OCI-LY3 (cell line): ENCODE data around the gene APOA1.
"Not testable (repeated sequence)": the region's sequence is repeated elsewhere in the genome, so short reads cannot be mapped to it uniquely, and the experiment has no call there.

Experiments
- H2AFZ ChIP-seq: fragments of 200-600, 300-600 bp; shearing (Covaris generic); 2 replicates; pipeline ENCODE4 v1.6.0; 2014; ENCODE audit warnings: antibody characterized with exemption, low read depth, low read length
- H3K27ac ChIP-seq: fragments of 200-600, 300-600 bp; sonication (generic); 2 replicates; pipeline ENCODE4 v1.5.1; 2014; ENCODE audit warnings: mild to moderate bottlenecking, low read length, moderate library complexity, mixed read lengths
- H3K27me3 ChIP-seq: fragments of 200-600, 300-600 bp; sonication (generic); 2 replicates; pipeline ENCODE4 v1.6.1; 2014; ENCODE audit warnings: low read depth, low read length, mixed read lengths
- H3K36me3 ChIP-seq: fragments of 200-600, 300-600 bp; sonication (generic); replicated peaks from 2 replicates; pipeline ENCODE3; 2014; ENCODE audit warnings: low read depth, low read length, mixed read lengths
- H3K4me1 ChIP-seq: fragments of 300-600, 200-600 bp; sonication (generic); 2 replicates; pipeline ENCODE4 v1.6.1; 2014; ENCODE audit warnings: low read length, mixed read lengths
- H3K4me2 ChIP-seq: fragments of 200-600, 300-600 bp; sonication (generic); 2 replicates; pipeline ENCODE4 v1.6.1; 2014; ENCODE audit warnings: low read length, mixed read lengths
- H3K4me3 ChIP-seq: fragments of 300-600, 200-600 bp; sonication (generic); 2 replicates; pipeline ENCODE4 v1.5.1; 2014; ENCODE audit warnings: antibody characterized with exemption, mild to moderate bottlenecking, low read length, moderate library complexity
- H3K79me2 ChIP-seq: fragments of 300-600, 200-600 bp; shearing (Covaris generic); 2 replicates; pipeline ENCODE4 v1.6.1; 2014; ENCODE audit warnings: mild to moderate bottlenecking, low read length, mixed read lengths
- H3K9ac ChIP-seq: fragments of 300-600, 200-600 bp; shearing (Covaris generic); 2 replicates; pipeline ENCODE4 v1.6.0; 2014; ENCODE audit warnings: mild to moderate bottlenecking, low read length, moderate library complexity
- H3K9me3 ChIP-seq: fragments of 200-600, 300-600 bp; shearing (Covaris generic); 2 replicates; pipeline ENCODE4 v1.6.1; 2014; ENCODE audit warnings: low read length, mixed read lengths; ENCODE audit not compliant: insufficient read depth
- H4K20me1 ChIP-seq: fragments of 200-600, 300-600 bp; sonication (generic); 2 replicates; pipeline ENCODE4 v1.6.1; 2016; ENCODE audit warnings: low read length, mixed read lengths; ENCODE audit not compliant: insufficient read depth
- CTCF ChIP-seq: fragments of 200-600, 300-600 bp; sonication (generic); IDR thresholded peaks from 2 replicates; pipeline ENCODE4 v1.5.1; 2014; ENCODE audit warnings: antibody characterized with exemption, low read length, low read depth
- EZH2phosphoT487 ChIP-seq: fragments of 200-600 bp; shearing (Covaris generic); IDR thresholded peaks from 2 replicates; pipeline ENCODE4 v1.6.1; 2018; ENCODE audit warnings: antibody characterized with exemption, mixed run types, low read depth

Gene APOA1

GRCh38 chr11:116835791-116836631 lies 1.4 kb downstream of the APOA1 start:
- Histone ChIP-seq H2AFZ (peak overlapping the region; percentile 73), H3K27ac (peak overlapping the region; percentile 20; the same call in 1 of the 2 replicates), H3K9ac (peak overlapping the region; percentile 83), H3K4me2 (peak overlapping the region; percentile 85), H3K4me1 (peaks cover 7% of the 10 kb centered on the region; the same call in 1 of the 2 replicates), H3K9me3 (no peaks in the 10 kb centered on the region), H3K4me3 (peak overlapping the region; percentile 81), H3K79me2 (no peaks in the 10 kb centered on the region), H3K36me3 (no peaks in the 10 kb centered on the region), H3K27me3 (no peaks in the 10 kb centered on the region), H4K20me1 (no peaks in the 10 kb centered on the region)
- TF ChIP-seq EZH2phosphoT487 (no peak), CTCF (peak; percentile 71)

- peak overlapping the region; percentile 85 for H3K4me2 ChIP-seq
Observed at GRCh38 chr11:116835042-116835772, 2.2 kb downstream of the APOA1 start.

GRCh38 chr11:116834535-116835041 lies 2.8 kb downstream of the APOA1 start:
- not testable (repeated sequence) for H3K9ac ChIP-seq, H3K36me3 ChIP-seq, H3K9me3 ChIP-seq, H3K27me3 ChIP-seq, H3K4me1 ChIP-seq, H3K27ac ChIP-seq, H2AFZ ChIP-seq, H4K20me1 ChIP-seq, H3K79me2 ChIP-seq
- H3K4me2 ChIP-seq = peak overlapping the region; percentile 85
- peak overlapping the region; percentile 81 for H3K4me3 ChIP-seq

More at GRCh38 chr11:116835042-116835772, 2.2 kb downstream of the APOA1 start:
- H3K4me1 ChIP-seq = peaks cover 7% of the 10 kb centered on the region; the same call in 1 of the 2 replicates
- peak overlapping the region; percentile 81 for H3K4me3 ChIP-seq
- H3K36me3 ChIP-seq = no peaks in the 10 kb centered on the region
- TF ChIP-seq EZH2phosphoT487 (no peak), CTCF (no peak)
- H3K27ac ChIP-seq = peak overlapping the region; percentile 20; the same call in 1 of the 2 replicates
- no peaks in the 10 kb centered on the region for H4K20me1 ChIP-seq
- peak overlapping the region; percentile 73 for H2AFZ ChIP-seq
- no peaks in the 10 kb centered on the region for H3K27me3 ChIP-seq
- no peaks in the 10 kb centered on the region for H3K9me3 ChIP-seq
- H3K9ac ChIP-seq = peak overlapping the region; percentile 83
- H3K79me2 ChIP-seq = no peaks in the 10 kb centered on the region

- Histone ChIP-seq H4K20me1 (no peaks in the 10 kb centered on the region), H3K27ac (no peak overlapping the region), H3K9ac (no peak overlapping the region), H3K4me2 (no peak overlapping the region), H3K4me3 (no peak overlapping the region), H3K27me3 (no peaks in the 10 kb centered on the region), H3K79me2 (no peaks in the 10 kb centered on the region), H2AFZ (no peak overlapping the region), H3K9me3 (no peaks in the 10 kb centered on the region), H3K36me3 (no peaks in the 10 kb centered on the region), H3K4me1 (peaks cover 7% of the 10 kb centered on the region; the same call in 1 of the 2 replicates)
- TF ChIP-seq EZH2phosphoT487 = no peak
- TF ChIP-seq CTCF = no peak
Observed at GRCh38 chr11:116833816-116834534, 3.4 kb downstream of the APOA1 start.
